ENCODE data around the gene EPHB2. TPM values are rescaled to one million over a fixed set of nuclear protein-coding genes. Genes with fewer than 3 reads are reported as not detected.

Gene EPHB2
- total RNA-seq, 1 experiment from 2014 or later, result 4.3 TPM

GRCh38 chr1:22880174-22880601, 169.5 kb downstream of the EPHB2 start:
- Histone ChIP-seq H3K4me1 (replicated peaks) (0 out of 2 replicates have a peak, but pooled peaks cover 3% of the 10 kb centered on the region), H3K4me3 (no peak overlapping the region), H3K27ac (no peak overlapping the region), H3K27me3 (replicated peaks) (peaks cover 9% of the 10 kb centered on the region; the same call in 1 of the 2 replicates), H3K9me3 (replicated peaks) (no peaks in the 10 kb centered on the region), H3K36me3 (no peaks in the 10 kb centered on the region)
- DNase-seq (ENCODE audit: low read depth in 1 of 2, low spot score in 2 of 2), result no peak

GRCh38 chr1:22883406-22883805, 172.8 kb downstream of the EPHB2 start:
- Histone ChIP-seq H3K27me3 (replicated peaks) (no peaks in the 10 kb centered on the region), H3K4me3 (no peak overlapping the region), H3K4me1 (replicated peaks) (no peaks in the 10 kb centered on the region), H3K9me3 (replicated peaks) (no peaks in the 10 kb centered on the region), H3K27ac (no peak overlapping the region), H3K36me3 (no peaks in the 10 kb centered on the region)
- no peak for DNase-seq (ENCODE audit: low read depth in 1 of 2, low spot score in 2 of 2)

GRCh38 chr1:22884806-22885530, 174.3 kb downstream of the EPHB2 start:
- Histone ChIP-seq H3K4me1 (replicated peaks) (no peaks in the 10 kb centered on the region), H3K27me3 (replicated peaks) (no peaks in the 10 kb centered on the region), H3K4me3 (no peak overlapping the region), H3K9me3 (replicated peaks) (no peaks in the 10 kb centered on the region), H3K27ac (no peak overlapping the region), H3K36me3 (no peaks in the 10 kb centered on the region)
- no peak for DNase-seq (ENCODE audit: low read depth in 1 of 2, low spot score in 2 of 2)

- no peak for DNase-seq (ENCODE audit: low read depth in 1 of 2, low spot score in 2 of 2)
Observed at GRCh38 chr1:22886211-22886610, 175.6 kb downstream of the EPHB2 start.

GRCh38 chr1:22887491-22887890, 176.9 kb downstream of the EPHB2 start:
- Histone ChIP-seq H3K9me3 (replicated peaks) (no peaks in the 10 kb centered on the region), H3K4me1 (replicated peaks) (no peaks in the 10 kb centered on the region), H3K27ac (no peak overlapping the region), H3K27me3 (replicated peaks) (0 out of 2 replicates have a peak, but pooled peaks cover 3% of the 10 kb centered on the region), H3K36me3 (no peaks in the 10 kb centered on the region), H3K4me3 (no peak overlapping the region)
- no peak for DNase-seq (ENCODE audit: low read depth in 1 of 2, low spot score in 2 of 2)

More at GRCh38 chr1:22886211-22886610, 175.6 kb downstream of the EPHB2 start:
- Histone ChIP-seq H3K4me3 (no peak overlapping the region), H3K27me3 (replicated peaks) (0 out of 2 replicates have a peak, but pooled peaks cover 3% of the 10 kb centered on the region), H3K4me1 (replicated peaks) (no peaks in the 10 kb centered on the region), H3K27ac (no peak overlapping the region), H3K9me3 (replicated peaks) (no peaks in the 10 kb centered on the region), H3K36me3 (no peaks in the 10 kb centered on the region)

- Histone ChIP-seq H3K36me3 (no peaks in the 10 kb centered on the region), H3K27ac (no peak overlapping the region), H3K4me3 (no peak overlapping the region), H3K4me1 (replicated peaks) (no peaks in the 10 kb centered on the region), H3K27me3 (replicated peaks) (0 out of 2 replicates have a peak, but pooled peaks cover 3% of the 10 kb centered on the region), H3K9me3 (replicated peaks) (no peaks in the 10 kb centered on the region)
- no peak for DNase-seq (ENCODE audit: low read depth in 1 of 2, low spot score in 2 of 2)
Observed at GRCh38 chr1:22888320-22889075, 177.9 kb downstream of the EPHB2 start.

- Histone ChIP-seq H3K27ac (no peak overlapping the region), H3K36me3 (no peaks in the 10 kb centered on the region), H3K4me1 (replicated peaks) (no peaks in the 10 kb centered on the region), H3K9me3 (replicated peaks) (no peaks in the 10 kb centered on the region), H3K27me3 (replicated peaks) (0 out of 2 replicates have a peak, but pooled peaks cover 3% of the 10 kb centered on the region), H3K4me3 (no peak overlapping the region)
- DNase-seq (ENCODE audit: low read depth in 1 of 2, low spot score in 2 of 2), result peak in 1 of 2 experiments; percentile 13
Observed at GRCh38 chr1:22889213-22889827, 178.7 kb downstream of the EPHB2 start.

GRCh38 chr1:22892789-22893188, 182.2 kb downstream of the EPHB2 start:
- Histone ChIP-seq H3K27ac (no peak overlapping the region), H3K4me3 (no peak overlapping the region), H3K4me1 (replicated peaks) (no peaks in the 10 kb centered on the region), H3K9me3 (replicated peaks) (no peaks in the 10 kb centered on the region), H3K36me3 (no peaks in the 10 kb centered on the region), H3K27me3 (replicated peaks) (0 out of 2 replicates have a peak, but pooled peaks cover 3% of the 10 kb centered on the region)
- DNase-seq (ENCODE audit: low read depth in 1 of 2, low spot score in 2 of 2), result no peak

GRCh38 chr1:22893292-22893691, 182.7 kb downstream of the EPHB2 start:
- H3K4me1 ChIP-seq (replicated peaks), result no peaks in the 10 kb centered on the region
- no peak overlapping the region for H3K27ac ChIP-seq
- no peak for DNase-seq (ENCODE audit: low read depth in 1 of 2, low spot score in 2 of 2)
- H3K27me3 ChIP-seq (replicated peaks), result 0 out of 2 replicates have a peak, but pooled peaks cover 3% of the 10 kb centered on the region
- H3K9me3 ChIP-seq (replicated peaks), result no peaks in the 10 kb centered on the region
- no peak overlapping the region for H3K4me3 ChIP-seq
- no peaks in the 10 kb centered on the region for H3K36me3 ChIP-seq

GRCh38 chr1:22895357-22895756, 184.7 kb downstream of the EPHB2 start:
- 0 out of 2 replicates have a peak, but pooled peaks cover 5% of the 10 kb centered on the region for H3K27me3 ChIP-seq (replicated peaks)
- H3K36me3 ChIP-seq, result no peaks in the 10 kb centered on the region
- no peaks in the 10 kb centered on the region for H3K9me3 ChIP-seq (replicated peaks)
- H3K4me3 ChIP-seq, result no peak overlapping the region
- no peak for DNase-seq (ENCODE audit: low read depth in 1 of 2, low spot score in 2 of 2)
- H3K4me1 ChIP-seq (replicated peaks), result no peaks in the 10 kb centered on the region
- H3K27ac ChIP-seq, result no peak overlapping the region

- Histone ChIP-seq H3K36me3 (no peaks in the 10 kb centered on the region), H3K4me3 (no peak overlapping the region), H3K4me1 (replicated peaks) (no peaks in the 10 kb centered on the region), H3K27me3 (replicated peaks) (0 out of 2 replicates have a peak, but pooled peaks cover 2% of the 10 kb centered on the region), H3K27ac (no peak overlapping the region), H3K9me3 (replicated peaks) (no peaks in the 10 kb centered on the region)
- DNase-seq (ENCODE audit: low read depth in 1 of 2, low spot score in 2 of 2), result no peak
Observed at GRCh38 chr1:22896184-22896583, 185.5 kb downstream of the EPHB2 start.

GRCh38 chr1:22900451-22900850, 189.8 kb downstream of the EPHB2 start:
- no peaks in the 10 kb centered on the region for H3K4me1 ChIP-seq (replicated peaks)
- H3K36me3 ChIP-seq, result no peaks in the 10 kb centered on the region
- H3K27ac ChIP-seq, result no peak overlapping the region
- no peaks in the 10 kb centered on the region for H3K9me3 ChIP-seq (replicated peaks)
- no peak overlapping the region for H3K4me3 ChIP-seq
- DNase-seq (ENCODE audit: low read depth in 1 of 2, low spot score in 2 of 2), result no peak
- 0 out of 2 replicates have a peak, but pooled peaks cover 2% of the 10 kb centered on the region for H3K27me3 ChIP-seq (replicated peaks)

- Histone ChIP-seq H3K9me3 (replicated peaks) (no peaks in the 10 kb centered on the region), H3K4me3 (no peak overlapping the region), H3K27me3 (replicated peaks) (0 out of 2 replicates have a peak, but pooled peaks cover 2% of the 10 kb centered on the region), H3K4me1 (replicated peaks) (no peaks in the 10 kb centered on the region), H3K27ac (no peak overlapping the region), H3K36me3 (no peaks in the 10 kb centered on the region)
- no peak for DNase-seq (ENCODE audit: low read depth in 1 of 2, low spot score in 2 of 2)
Observed at GRCh38 chr1:22903113-22903512, 192.5 kb downstream of the EPHB2 start.
